NCI-H2029 (cell line): Measurements from ENCODE around the gene ANKRD63.

Source experiments
- DNase-seq: peaks from one replicate; lab custom pipeline; 2025; lab: John Stamatoyannopoulos, UW

The ANKRD63 gene

DNA sequence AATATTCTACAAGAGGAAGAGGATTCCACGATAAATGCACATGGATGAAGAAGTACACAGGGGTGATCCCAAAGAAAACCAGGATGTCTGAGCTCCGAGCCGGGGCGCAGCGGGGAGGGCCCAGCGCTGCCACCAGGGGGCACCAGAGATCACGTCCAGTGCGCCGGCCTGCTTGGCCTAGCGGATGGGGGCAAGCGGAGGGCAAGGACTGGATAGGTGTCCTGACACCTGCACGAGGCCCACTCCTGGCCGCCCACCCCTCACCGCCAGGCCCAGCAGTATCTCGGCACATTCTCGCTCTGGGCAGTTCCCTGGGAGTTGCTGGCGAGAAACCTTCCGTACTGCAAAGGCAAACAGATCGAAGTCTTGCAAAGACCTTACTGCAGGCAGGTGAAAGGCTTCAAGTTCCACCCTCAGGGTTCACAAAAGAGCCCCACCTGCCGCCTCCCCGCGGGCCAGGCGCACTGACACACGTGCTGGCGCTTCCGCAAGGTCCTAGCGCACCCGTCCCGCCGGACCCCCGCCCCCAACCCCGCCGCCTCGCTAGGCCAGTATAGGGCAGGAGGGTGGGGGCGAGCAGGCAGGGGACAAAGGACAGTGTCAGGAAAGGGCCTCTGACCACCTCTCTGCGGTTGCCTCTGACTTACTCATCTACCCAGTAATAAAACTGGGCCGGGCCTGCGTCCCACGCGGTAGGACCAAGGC is 3.3 kb downstream of the ANKRD63 start:
- DNase-seq: no peak

DNA sequence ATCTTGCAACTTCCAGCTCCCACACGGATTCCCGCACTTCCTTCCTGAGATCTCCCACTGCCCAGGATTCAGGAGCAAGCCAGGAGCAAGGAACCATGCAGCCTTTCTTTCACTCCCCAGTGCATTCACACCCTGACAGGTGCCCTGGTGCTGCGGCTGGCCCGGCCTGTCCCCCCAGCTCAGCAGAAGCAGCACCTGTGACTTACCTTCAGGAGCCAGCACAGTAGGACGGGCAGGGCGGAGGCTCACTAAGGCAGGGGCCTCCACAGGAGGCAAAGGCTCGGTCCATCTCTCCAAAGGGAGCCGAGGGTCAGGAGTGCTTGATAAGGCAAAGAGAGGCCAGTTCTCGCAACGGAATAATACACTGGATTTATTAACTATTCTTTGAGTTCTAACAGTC is 4.8 kb downstream of the ANKRD63 start:
- DNase-seq: no peak

GRCh38 chr15:40277471-40277870 is 5.4 kb downstream of the ANKRD63 start:
- DNase-seq: no peak

DNA sequence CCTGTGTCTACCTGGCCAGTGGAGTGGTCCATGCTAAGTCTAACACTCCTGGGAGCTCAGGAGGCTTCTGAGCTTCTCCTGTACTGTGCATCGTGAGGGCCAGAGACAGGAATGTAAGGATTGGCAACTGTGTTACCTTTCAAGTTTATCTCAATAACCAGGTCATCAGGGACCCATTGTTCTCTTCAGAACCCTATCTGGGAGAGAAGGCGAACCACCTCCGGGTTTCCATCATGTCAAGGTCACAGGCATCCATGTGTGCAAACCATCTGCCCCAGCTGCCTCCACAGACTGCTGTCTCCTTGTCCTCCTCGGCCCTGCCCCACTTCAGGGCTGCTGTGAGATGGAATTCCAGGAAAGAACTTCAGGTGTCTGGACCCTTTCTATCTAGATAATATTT is 5.9 kb downstream of the ANKRD63 start:
- DNase-seq: no peak

GRCh38 chr15:40275954-40276353 is 6.9 kb downstream of the ANKRD63 start:
- no peak for DNase-seq

DNA sequence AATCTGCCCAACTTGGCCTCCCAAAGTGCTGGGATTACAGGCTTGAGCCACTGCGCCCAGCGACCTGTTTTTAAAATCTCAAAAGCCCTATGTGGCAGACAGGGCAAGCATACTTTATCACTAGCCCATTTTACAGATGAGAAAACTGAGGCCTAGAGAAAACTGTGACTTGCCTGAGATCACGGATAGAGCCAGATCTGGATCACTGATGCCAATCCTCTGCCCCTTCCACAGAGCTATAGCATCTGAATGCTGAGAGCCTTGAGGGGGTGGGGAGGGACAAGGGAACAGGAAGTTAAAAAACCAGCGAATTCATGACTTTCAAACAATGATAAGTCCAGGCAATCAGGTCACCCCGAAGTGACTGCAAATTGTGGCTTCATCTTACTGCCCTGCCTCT is 7.3 kb downstream of the ANKRD63 start:
- no peak for DNase-seq

- no peak for DNase-seq
Measured at GRCh38 chr15:40274350-40275274, 8.3 kb downstream of the ANKRD63 start.

GRCh38 chr15:40273428-40273827 is 9.4 kb downstream of the ANKRD63 start:
- DNase-seq: no peak

GRCh38 chr15:40272485-40273056 is 10.3 kb downstream of the ANKRD63 start:
- no peak for DNase-seq

DNA sequence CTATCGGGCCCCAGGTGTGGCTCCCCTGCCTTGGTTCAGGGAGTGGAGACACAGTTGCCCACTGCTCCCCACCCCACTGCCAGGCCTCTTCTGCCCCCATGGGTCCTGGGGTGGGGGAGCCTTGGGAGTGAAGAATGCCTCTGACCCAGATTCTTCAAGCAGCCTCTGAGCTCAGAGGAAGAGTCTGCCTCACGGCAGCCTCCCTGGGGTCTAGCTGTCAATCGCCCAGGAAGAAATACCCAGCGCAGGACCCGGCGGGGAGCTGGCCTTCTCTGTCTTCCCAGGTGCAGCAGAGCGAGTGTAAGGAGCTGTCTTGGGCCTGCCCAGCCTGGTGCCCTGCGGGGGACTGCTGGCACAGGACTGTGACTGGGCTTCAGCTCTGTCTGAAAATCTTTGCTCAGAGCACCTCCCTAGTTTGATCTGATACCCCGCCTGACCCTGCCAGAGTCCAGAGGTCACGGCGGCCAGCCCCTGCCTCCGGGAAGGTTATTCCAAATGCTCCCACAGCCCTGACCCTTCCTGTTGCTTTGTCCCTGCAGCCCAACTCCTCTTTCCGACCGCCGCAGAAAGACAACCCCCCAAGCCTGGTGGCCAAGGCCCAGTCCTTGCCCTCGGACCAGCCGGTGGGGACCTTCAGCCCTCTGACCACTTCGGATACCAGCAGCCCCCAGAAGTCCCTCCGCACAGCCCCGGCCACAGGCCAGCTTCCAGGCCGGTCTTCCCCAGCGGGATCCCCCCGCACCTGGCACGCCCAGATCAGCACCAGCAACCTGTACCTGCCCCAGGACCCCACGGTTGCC is 11.0 kb downstream of the ANKRD63 start:
- DNase-seq: no peak

DNA sequence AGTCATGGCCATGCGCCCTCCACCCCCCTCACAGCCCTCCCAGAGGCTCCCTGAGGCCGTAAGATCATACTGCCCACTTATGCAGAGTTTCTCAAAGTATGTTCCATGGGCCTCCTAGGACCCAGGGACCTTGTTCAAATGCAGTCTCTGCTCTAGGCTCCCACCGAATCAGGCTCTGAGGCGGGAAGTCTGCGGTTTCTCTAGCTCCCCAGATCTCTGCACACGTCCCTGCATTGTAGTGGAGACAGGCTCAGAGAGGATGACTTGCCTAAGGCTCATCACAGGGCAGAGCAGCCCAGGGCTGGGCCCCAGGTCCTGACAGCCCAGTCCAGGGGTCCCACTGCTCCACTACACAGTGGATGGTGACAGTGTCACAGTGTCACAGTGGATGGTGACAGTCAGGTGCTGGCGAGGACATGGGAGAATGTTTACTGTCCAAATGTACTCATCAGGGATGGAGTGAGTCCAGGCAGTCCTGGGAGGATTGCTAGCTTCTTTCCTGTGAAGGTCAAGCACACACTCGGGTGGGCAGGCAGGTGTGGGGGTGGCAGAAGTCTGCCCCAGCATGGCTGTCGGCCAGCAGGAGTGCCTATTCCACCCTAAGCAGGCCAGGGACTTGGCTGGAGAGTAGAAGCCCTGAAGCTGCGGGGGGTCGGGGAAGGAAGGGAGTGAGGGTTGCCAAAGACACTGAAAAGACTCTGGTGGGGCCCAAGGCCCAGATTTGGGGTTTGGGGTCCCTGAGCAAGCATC is 12.4 kb downstream of the ANKRD63 start:
- no peak for DNase-seq

GRCh38 chr15:40269604-40270003 is 13.3 kb downstream of the ANKRD63 start:
- no peak for DNase-seq

- DNase-seq: no peak
Measured at GRCh38 chr15:40267670-40268069, 15.2 kb downstream of the ANKRD63 start.

- no peak for DNase-seq
Measured at GRCh38 chr15:40266828-40267304, 16.0 kb downstream of the ANKRD63 start.

GRCh38 chr15:40265875-40266274 is 17.0 kb downstream of the ANKRD63 start:
- DNase-seq: no peak

DNA sequence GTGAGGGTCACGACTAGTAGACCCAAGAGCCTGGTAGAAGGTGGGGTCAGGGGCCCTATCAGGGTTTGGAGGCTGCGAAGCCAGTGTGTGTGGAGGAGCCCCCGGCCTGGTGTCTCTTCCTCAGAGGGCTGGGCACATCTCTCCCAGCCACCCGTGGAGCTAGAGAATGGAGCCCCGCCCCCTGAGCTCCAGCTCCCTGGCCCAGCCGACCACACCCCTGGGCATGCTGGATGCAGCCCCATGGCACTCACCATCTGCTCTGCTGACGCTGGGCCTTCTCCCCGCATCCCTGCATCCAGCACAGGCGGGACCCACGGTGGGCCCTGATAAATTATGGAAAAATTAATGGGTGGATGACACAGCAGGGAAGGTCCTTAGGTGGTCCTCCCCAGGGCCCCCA is 17.5 kb downstream of the ANKRD63 start:
- DNase-seq: no peak

DNA sequence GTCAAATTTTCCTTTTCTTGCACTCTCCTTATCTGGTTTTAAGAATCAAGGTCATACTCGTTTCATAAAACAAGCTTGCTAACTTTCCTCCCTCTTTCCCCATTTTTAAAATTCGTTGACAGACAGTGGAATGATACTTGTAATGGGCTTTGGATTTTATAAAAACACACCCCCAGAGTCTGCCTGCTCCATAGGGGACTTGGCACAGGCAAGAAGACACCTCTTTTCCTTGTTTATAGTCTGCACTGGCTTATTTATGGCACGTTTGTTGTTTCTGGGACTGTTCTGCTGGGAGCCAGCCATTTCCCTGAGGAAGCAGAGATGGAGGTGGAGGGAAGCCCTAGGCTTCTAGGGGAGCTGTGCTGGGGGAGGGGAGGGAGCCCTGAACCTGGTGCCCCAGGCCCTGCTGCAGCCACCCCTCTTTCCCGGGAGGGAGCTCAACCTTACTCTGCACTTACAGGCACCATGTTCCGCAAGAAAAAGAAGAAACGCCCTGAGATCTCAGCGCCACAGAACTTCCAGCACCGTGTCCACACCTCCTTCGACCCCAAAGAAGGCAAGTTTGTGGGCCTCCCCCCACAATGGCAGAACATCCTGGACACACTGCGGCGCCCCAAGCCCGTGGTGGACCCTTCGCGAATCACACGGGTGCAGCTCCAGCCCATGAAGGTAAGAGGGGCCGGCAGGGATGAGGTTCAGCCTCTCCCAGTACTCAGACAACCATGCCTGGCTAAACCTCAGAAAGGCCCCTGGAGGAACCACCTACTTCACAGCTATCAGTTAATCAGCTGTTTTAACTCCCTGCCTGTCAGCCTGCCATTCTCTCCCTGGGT is 18.3 kb downstream of the ANKRD63 start:
- no peak for DNase-seq

- DNase-seq: no peak
Measured at GRCh38 chr15:40263024-40263754, 19.7 kb downstream of the ANKRD63 start.

DNA sequence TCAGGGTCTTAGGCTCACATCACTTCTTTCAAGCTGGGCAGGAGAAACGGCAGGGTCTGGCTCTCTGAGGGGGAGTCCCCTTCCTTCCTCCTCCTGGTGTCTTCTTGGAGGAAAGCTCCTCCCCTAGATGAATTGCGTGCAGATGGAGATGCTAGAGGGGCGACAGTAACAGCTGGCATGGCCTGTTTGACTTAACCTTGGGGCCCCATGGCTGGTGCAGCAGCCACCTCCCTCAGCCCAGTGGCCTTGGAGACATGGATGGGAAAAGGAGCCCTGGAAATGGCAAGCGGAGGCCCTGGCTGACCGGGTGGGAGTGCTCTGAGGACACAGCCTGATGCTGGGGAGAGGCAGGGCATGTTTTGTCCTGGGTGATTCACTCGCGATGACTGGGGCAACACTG is 23.8 kb downstream of the ANKRD63 start:
- DNase-seq: no peak

- no peak for DNase-seq
Measured at GRCh38 chr15:40258544-40258943, 24.3 kb downstream of the ANKRD63 start.
